ENCODE data around the gene ACO1.
A peak's percentile ranks its signal among the peaks of the same experiment; 100 is the strongest.

The ACO1 gene

GRCh38 chr9:32380944-32381343 lies 3.5 kb upstream of the ACO1 start:
- peaks cover 17% of the 10 kb centered on the region for H3K4me1 ChIP-seq (ENCODE audit: insufficient read depth, low read length, poor library complexity, severe bottlenecking)
- H3K4me2 ChIP-seq (ENCODE audit: low read depth, low read length, poor library complexity, severe bottlenecking): no peak overlapping the region
- no peak overlapping the region for H2AFZ ChIP-seq (ENCODE audit: low read length)
- H3K27me3 ChIP-seq (ENCODE audit: insufficient read depth, low read length, poor library complexity, severe bottlenecking): peaks cover 8% of the 10 kb centered on the region
- peaks cover 13% of the 10 kb centered on the region; the same call in 1 of the 2 replicates for H3K79me2 ChIP-seq (ENCODE audit: insufficient read depth, low read length)
- no peaks in the 10 kb centered on the region for H3K9me3 ChIP-seq (ENCODE audit: insufficient read depth, low read depth, low read length)
- H3K36me3 ChIP-seq (ENCODE audit: insufficient read depth, low read length): no peaks in the 10 kb centered on the region
- H3K9ac ChIP-seq (ENCODE audit: low read depth, low read length, poor library complexity, severe bottlenecking): no peak overlapping the region
- H3K9me2 ChIP-seq (replicated peaks; ENCODE audit: low read depth, low read length): no peaks in the 10 kb centered on the region
- TF ChIP-seq CTCF (conservative IDR thresholded peaks at IDR 0.05; ENCODE audit: low read length) (no peak), EZH2phosphoT487 (IDR thresholded peaks at IDR 0.05; ENCODE audit: borderline replicate concordance) (no peak)
- H4K20me1 ChIP-seq (ENCODE audit: insufficient read depth, low read length, poor library complexity, severe bottlenecking): no peaks in the 10 kb centered on the region
- no peaks in the 10 kb centered on the region for H3F3A ChIP-seq (ENCODE audit: low read depth)
- H3K4me3 ChIP-seq (ENCODE audit: low read length, poor library complexity, severe bottlenecking): no peak overlapping the region

- Histone ChIP-seq H2AFZ (ENCODE audit: low read length) (no peak overlapping the region), H3F3A (ENCODE audit: low read depth) (no peaks in the 10 kb centered on the region), H3K36me3 (ENCODE audit: insufficient read depth, low read length) (no peaks in the 10 kb centered on the region), H3K9me3 (ENCODE audit: insufficient read depth, low read depth, low read length) (no peaks in the 10 kb centered on the region), H4K20me1 (ENCODE audit: insufficient read depth, low read length, poor library complexity, severe bottlenecking) (no peaks in the 10 kb centered on the region), H3K9me2 (replicated peaks; ENCODE audit: low read depth, low read length) (no peaks in the 10 kb centered on the region), H3K27me3 (ENCODE audit: insufficient read depth, low read length, poor library complexity, severe bottlenecking) (peaks cover 8% of the 10 kb centered on the region), H3K79me2 (ENCODE audit: insufficient read depth, low read length) (peaks cover 28% of the 10 kb centered on the region; the same call in 1 of the 2 replicates), H3K4me3 (ENCODE audit: low read length, poor library complexity, severe bottlenecking) (no peak overlapping the region), H3K4me1 (ENCODE audit: insufficient read depth, low read length, poor library complexity, severe bottlenecking) (peaks cover 31% of the 10 kb centered on the region), H3K9ac (ENCODE audit: low read depth, low read length, poor library complexity, severe bottlenecking) (no peak overlapping the region), H3K4me2 (ENCODE audit: low read depth, low read length, poor library complexity, severe bottlenecking) (no peak overlapping the region)
- no peak for TF ChIP-seq CTCF (conservative IDR thresholded peaks at IDR 0.05; ENCODE audit: low read length)
- TF ChIP-seq EZH2phosphoT487 (IDR thresholded peaks at IDR 0.05; ENCODE audit: borderline replicate concordance): no peak
Observed at GRCh38 chr9:32382565-32383320, 1.7 kb upstream of the ACO1 start.

- Histone ChIP-seq H3K36me3 (ENCODE audit: insufficient read depth, low read length) (no peaks in the 10 kb centered on the region), H3F3A (ENCODE audit: low read depth) (no peaks in the 10 kb centered on the region), H3K9me2 (replicated peaks; ENCODE audit: low read depth, low read length) (no peaks in the 10 kb centered on the region), H3K4me3 (ENCODE audit: low read length, poor library complexity, severe bottlenecking) (peak overlapping the region; percentile 99), H3K9me3 (ENCODE audit: insufficient read depth, low read depth, low read length) (no peaks in the 10 kb centered on the region), H3K79me2 (ENCODE audit: insufficient read depth, low read length) (peaks cover 35% of the 10 kb centered on the region; the same call in 1 of the 2 replicates), H2AFZ (ENCODE audit: low read length) (peak overlapping the region; percentile 98), H4K20me1 (ENCODE audit: insufficient read depth, low read length, poor library complexity, severe bottlenecking) (no peaks in the 10 kb centered on the region), H3K4me2 (ENCODE audit: low read depth, low read length, poor library complexity, severe bottlenecking) (peak overlapping the region; percentile 98), H3K9ac (ENCODE audit: low read depth, low read length, poor library complexity, severe bottlenecking) (peak overlapping the region; percentile 85), H3K4me1 (ENCODE audit: insufficient read depth, low read length, poor library complexity, severe bottlenecking) (peaks cover 26% of the 10 kb centered on the region), H3K27me3 (ENCODE audit: insufficient read depth, low read length, poor library complexity, severe bottlenecking) (peaks cover 8% of the 10 kb centered on the region)
- TF ChIP-seq CTCF (conservative IDR thresholded peaks at IDR 0.05; ENCODE audit: low read length) (no peak), EZH2phosphoT487 (IDR thresholded peaks at IDR 0.05; ENCODE audit: borderline replicate concordance) (no peak)
Observed at GRCh38 chr9:32384002-32384363, 460 bp upstream of the ACO1 start.

All from Loucy (cell line).